HG03060 (cell line): ENCODE data around the gene ZNHIT1.
"Not testable (repeated sequence)": the region's sequence is repeated elsewhere in the genome, so short reads cannot be mapped to it uniquely, and the experiment has no call there.

Experiments used
- ATAC-seq: cut with Tn5 transposase; IDR thresholded peaks from one replicate; pipeline ENCODE4 v1.9.1; 2021; ENCODE audit warnings: low read depth, moderate number of reproducible peaks; ENCODE audit not compliant: unreplicated experiment

The ZNHIT1 gene

GRCh38 chr7:101239191-101239950, 21.4 kb downstream of the ZNHIT1 start:
- no peak for ATAC-seq

DNA sequence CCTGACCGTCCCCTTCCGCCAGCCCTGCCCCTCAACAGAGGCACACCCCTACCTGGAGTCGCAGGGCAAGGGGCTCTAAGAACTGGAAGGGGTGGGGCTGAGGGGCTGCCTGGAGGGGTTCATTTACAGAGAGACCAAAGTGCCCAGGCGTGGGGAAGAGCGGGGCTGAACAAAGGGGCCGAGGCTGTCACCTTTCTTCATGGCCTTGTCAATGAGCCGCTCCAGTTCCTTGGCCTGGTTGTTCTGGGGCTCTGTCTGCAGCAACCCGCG, 21.9 kb downstream of the ZNHIT1 start:
- no peak for ATAC-seq

GRCh38 chr7:101240226-101241014, 22.5 kb downstream of the ZNHIT1 start:
- no peak for ATAC-seq

DNA sequence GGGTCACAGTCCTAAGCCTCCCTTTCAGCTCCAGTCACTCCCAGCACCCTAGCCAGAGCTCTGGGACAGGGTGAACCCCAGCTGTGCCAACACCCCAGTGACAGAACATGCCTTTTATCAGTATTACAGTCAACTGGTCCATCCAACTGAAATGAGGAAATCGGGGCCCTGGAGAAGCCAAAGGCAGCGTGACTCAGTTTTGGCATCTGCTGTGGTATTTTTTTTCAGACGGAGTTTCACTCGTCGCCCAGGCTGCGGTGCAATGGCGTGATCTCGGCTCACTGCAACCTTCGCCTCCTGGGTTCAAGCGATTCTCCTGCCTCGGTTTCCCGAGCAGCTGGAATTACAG, 23.0 kb downstream of the ZNHIT1 start:
- no peak for ATAC-seq

DNA sequence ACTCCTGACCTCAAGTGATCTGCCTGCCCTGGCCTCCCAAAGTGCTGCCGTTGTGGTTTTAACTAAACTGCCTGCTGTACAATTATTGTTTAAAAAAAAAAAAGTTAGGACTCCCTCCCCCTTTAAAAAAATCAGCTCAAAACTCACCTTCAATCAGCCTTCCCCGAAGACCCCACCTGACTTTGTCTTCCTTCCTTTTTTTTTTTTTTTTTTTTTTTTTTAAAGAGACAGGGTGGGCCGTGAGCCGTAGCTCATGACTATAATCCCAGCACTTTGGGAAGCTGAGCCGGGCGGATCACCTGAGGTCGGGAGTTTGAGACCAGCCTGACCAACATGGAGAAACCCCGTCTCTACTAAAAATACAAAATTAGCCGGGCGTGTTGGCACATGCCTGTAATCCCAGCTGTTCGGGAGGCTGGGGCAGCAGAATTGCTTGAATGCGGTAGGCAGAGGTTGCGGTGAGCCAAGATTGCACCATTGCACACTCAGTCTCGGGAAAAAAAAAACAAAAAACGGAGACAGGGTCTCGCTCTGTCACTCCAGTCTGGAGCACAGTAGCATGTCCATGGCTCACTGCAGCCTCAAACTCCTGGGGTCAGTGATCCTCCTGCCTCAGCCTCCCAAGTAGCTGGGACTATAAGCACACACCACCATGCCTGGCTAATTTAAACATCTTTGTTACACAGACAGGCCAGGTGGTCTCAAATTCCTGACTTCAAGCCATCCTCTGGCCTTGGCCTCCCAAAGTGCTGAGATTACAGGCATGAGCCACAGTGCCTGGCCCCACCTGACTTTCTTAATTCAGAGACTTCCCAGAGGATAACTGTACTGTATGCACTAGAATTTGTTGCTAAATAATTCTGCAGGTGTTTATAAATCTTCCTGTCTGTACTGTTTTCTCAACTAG, 23.7 kb downstream of the ZNHIT1 start:
- ATAC-seq, result no peak

- ATAC-seq, result no peak
Measured at GRCh38 chr7:101243646-101244374, 25.8 kb downstream of the ZNHIT1 start.

- ATAC-seq, result peak; percentile 66
Measured at GRCh38 chr7:101244375-101245146, 26.6 kb downstream of the ZNHIT1 start, which contains the start of gene FIS1. Gene FIS1, minus strand, starts transcription at chr7:101245081. Its CDS starts 77 bp downstream, at chr7:101245004.

DNA sequence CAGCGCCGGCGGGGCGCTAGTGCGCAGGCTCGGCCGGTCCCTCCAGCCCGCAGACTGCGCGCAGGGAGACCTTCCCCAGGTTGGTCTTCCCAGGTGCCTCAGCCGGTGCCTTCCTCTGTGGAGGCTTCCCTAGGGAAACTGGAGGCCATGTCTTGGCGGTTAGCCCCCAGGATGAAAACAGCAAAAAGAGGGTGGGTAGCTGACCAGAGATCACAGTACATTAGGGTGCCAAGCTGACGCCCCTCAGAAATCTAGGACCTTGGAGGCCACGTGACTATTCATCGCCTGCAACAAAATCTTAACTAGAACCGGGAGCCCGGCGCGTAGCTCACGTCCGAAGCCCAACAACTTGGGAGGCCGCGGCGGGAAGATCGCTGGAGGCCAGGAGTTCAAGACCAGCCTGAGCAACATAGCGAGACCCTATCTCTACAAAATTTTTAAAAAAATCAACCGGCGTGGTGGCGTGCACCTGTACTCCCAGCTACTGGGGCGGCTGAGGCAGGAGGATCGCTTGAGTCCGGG, 27.2 kb downstream of the ZNHIT1 start:
- no peak for ATAC-seq

- no peak for ATAC-seq
Measured at GRCh38 chr7:101248276-101248675, 30.3 kb downstream of the ZNHIT1 start.

DNA sequence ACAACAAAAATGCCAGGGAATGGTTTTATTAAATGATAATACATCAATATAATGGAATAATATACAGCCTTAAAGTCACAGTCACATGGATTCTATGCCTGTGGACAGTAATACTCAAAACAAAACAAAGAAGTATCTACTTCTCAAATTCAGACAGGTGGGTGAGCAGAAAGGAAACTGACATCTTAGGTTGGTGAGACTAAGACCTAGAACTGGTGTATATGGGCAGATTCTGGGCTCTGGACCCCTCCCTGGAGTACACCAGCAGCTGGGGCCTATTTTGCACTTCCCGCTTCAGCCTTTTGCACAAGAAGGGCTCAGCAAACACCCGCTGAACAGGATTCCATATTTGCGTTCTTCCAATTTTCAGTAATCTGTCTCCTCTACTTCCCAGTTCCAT, 32.4 kb downstream of the ZNHIT1 start:
- ATAC-seq, result peak; percentile 36

- peak; percentile 81 for ATAC-seq
Measured at GRCh38 chr7:101251871-101252659, 34.1 kb downstream of the ZNHIT1 start.

DNA sequence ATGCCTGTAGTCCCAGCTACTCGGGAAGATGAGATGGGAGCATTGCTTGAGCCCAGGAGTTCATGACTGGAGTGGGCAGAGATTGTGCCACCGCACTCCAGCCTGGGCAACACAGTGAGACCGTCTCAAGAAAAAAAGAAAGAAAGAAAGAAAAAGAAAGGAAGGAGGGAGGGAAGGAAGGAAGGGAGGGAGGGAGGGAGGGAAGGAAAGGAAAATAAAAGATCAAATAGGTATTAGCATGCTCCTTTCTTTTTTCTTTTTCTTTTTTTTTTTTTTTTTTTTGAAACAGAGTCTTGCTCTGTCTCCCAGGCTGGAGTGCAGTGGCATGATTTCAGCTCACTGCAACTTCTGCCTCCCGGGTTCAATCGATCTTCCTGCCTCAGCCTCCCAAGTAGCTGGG, 35.2 kb downstream of the ZNHIT1 start:
- ATAC-seq, result not testable (repeated sequence)

DNA sequence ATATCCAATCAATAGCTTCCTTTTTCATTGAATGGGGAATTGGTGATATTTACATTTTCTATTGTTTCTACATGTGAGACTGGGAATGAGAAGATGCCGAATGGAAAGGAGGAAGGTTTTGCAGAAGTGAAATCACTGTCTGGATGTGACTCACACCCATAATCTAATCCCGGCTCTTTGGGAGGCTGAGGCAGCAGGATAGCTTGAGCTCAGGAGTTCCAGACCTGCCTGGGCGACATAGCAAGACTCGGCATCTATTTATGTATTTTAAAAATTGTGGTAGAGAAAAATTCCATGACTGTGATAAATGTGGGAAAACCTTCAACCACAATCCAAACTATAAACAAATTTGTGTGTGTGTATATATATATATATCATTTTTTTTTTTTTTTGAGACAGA, 37.8 kb downstream of the ZNHIT1 start:
- no peak for ATAC-seq

- ATAC-seq, result no peak
Measured at GRCh38 chr7:101258243-101258731, 40.3 kb downstream of the ZNHIT1 start.

- not testable (repeated sequence) for ATAC-seq
Measured at GRCh38 chr7:101264102-101264706, 46.2 kb downstream of the ZNHIT1 start.

GRCh38 chr7:101265622-101266516, 47.9 kb downstream of the ZNHIT1 start:
- ATAC-seq, result no peak

DNA sequence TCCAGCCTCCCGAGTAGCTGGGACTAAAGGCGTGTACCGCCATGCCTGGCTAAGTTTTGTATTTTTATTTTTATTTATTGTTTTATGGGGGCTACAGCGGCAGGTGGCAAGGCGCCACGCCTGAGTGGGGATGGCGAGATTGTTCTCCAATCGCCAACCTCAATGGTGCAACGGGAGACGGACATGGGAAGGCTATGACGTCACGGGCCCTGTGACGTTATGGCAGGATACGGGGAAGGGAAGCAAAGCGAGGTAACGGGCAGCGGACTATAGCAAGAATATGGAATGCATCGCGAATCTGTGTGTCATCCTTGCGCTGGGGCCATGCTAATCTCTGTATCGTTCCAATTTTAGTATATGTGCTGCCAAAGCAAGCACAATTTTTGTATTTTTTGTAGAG, 51.7 kb downstream of the ZNHIT1 start:
- ATAC-seq, result no peak
